ENCODE results near the gene PLA2G4B.

DNA sequence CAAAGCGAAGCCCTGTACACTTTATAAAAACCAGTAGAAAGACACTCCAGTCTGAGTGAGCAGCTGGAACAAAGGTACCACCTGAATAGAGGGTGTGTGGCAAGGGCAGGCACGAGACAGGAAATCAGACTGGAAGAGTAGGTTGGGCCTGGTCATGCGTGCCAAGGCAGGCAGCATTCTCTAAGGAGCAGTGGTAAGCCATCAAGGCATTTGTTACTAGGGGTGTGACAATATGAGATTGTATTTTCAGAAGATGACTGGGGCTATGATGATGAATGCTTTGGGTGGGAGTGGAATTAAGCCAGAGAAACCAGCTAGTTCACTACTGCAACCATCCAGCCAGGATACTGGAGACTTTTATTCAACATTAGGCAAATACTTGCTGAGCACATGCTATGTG, 5.8 kb upstream of the PLA2G4B start:
- no peak for TF ChIP-seq POLR2A (IDR thresholded peaks at IDR 0.05)
- TF ChIP-seq, protein P1, sequence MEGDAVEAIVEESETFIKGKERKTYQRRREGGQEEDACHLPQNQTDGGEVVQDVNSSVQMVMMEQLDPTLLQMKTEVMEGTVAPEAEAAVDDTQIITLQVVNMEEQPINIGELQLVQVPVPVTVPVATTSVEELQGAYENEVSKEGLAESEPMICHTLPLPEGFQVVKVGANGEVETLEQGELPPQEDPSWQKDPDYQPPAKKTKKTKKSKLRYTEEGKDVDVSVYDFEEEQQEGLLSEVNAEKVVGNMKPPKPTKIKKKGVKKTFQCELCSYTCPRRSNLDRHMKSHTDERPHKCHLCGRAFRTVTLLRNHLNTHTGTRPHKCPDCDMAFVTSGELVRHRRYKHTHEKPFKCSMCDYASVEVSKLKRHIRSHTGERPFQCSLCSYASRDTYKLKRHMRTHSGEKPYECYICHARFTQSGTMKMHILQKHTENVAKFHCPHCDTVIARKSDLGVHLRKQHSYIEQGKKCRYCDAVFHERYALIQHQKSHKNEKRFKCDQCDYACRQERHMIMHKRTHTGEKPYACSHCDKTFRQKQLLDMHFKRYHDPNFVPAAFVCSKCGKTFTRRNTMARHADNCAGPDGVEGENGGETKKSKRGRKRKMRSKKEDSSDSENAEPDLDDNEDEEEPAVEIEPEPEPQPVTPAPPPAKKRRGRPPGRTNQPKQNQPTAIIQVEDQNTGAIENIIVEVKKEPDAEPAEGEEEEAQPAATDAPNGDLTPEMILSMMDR (IDR thresholded peaks at IDR 0.05) = no peak

Data from tibial nerve (tissue), 3 donors.